ENCODE results near the gene ZFYVE26. TPM values are rescaled to one million over a fixed set of nuclear protein-coding genes. Genes with fewer than 3 reads are reported as not detected.

ZFYVE26 gene
- polyA plus RNA-seq, 2 of the 4 experiments (the other 2 are of a cell fraction) = 4.5 to 11.3 TPM

DNA sequence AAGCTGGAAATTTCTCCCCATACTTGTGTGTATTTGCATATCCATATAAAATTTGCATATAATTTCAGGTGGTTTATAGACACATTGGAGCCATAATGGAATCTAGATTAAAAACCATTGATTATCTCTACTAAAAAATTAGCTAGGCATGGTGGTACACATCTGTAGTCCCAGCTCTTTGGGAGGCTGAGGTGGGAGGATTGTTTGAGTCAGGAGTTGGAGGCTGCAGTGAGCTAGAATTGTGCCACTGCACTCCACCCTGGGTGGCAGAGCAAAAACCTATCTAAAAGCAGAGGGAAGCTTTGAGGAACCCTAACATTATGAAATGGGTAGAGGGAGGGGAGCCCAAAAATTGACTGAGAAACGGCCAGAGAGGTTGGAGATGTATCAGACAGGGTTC, 118.2 kb downstream of the ZFYVE26 start:
- CTCF ChIA-PET = interaction anchor here (0.7 to 2.1 kb wide), 7 partner anchors 9 to 271 kb away, joined by 3 to 9 read pairs (median 3); no protein-coding TSS in a partner anchor
- ATAC-seq (no peak), FAIRE-seq (no peak), DNase-seq (ENCODE audit: low read depth in 1 of 2, low spot score in 1 of 2) (no peak)
- Histone ChIP-seq H3K9me3 (no peaks in the 10 kb centered on the region), H3K27ac (no peak overlapping the region), H3K4me1 (peaks cover 29% of the 10 kb centered on the region), H3K4me3 (no peak overlapping the region), H3K4me2 (no peak overlapping the region)
- 26% methylated on average over 1 of the region's 1 CpG for WGBS (ENCODE audit: missing lambda C conversion rate)
- TF ChIP-seq RFX5 (IDR thresholded peaks at IDR 0.05) (no peak), BHLHE40 (IDR thresholded peaks at IDR 0.05; ENCODE audit: low read depth, low read length) (no peak), NR3C1 (IDR thresholded peaks at IDR 0.05) (no peak), KDM5A (IDR thresholded peaks at IDR 0.05) (no peak), POLR2AphosphoS2 (conservative IDR thresholded peaks at IDR 0.05; ENCODE audit: low read length) (no peak), RARB (CRISPR knock-in tag; IDR thresholded peaks at IDR 0.05) (no peak)
- POLR2A ChIA-PET = no interaction called here

DNA sequence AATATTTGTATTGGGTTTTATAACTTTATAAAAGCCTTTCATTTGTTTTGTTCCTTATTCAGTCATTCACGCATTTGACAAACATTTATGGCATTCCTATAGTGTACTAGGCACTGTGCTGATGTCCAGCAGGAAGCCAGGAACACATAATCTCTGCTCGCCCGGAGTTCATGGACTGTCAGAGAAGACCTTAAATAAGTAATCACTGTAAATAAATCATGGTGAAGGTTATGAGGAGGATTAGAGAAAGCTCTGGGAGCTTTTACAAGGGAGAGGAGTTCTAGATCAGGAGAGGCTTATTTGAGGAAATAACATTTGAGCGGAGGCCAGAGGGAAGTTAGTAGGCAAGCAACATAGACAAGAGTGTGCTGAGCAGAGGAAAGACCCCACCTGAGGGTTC, 119.4 kb downstream of the ZFYVE26 start:
- FAIRE-seq = no peak
- Histone ChIP-seq H3K4me3 (no peak overlapping the region), H3K27ac (no peak overlapping the region), H3K4me2 (no peak overlapping the region), H3K9me3 (no peaks in the 10 kb centered on the region), H3K4me1 (peaks cover 33% of the 10 kb centered on the region)
- ATAC-seq = no peak
- WGBS (ENCODE audit: missing lambda C conversion rate) = 94% methylated on average over 4 of the region's 4 CpGs
- no peak for DNase-seq (ENCODE audit: low read depth in 1 of 2, low spot score in 1 of 2)
- TF ChIP-seq JUNB (IDR thresholded peaks at IDR 0.05) = no peak
- TF ChIP-seq CHD2 (IDR thresholded peaks at IDR 0.05; ENCODE audit: low read length, partially characterized antibody) = no peak
- TF ChIP-seq PHF8 (IDR thresholded peaks at IDR 0.05; ENCODE audit: borderline replicate concordance, low read depth) = no peak
- TF ChIP-seq, protein P1, sequence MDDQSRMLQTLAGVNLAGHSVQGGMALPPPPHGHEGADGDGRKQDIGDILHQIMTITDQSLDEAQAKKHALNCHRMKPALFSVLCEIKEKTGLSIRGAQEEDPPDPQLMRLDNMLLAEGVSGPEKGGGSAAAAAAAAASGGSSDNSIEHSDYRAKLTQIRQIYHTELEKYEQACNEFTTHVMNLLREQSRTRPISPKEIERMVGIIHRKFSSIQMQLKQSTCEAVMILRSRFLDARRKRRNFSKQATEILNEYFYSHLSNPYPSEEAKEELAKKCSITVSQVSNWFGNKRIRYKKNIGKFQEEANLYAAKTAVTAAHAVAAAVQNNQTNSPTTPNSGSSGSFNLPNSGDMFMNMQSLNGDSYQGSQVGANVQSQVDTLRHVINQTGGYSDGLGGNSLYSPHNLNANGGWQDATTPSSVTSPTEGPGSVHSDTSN (IDR thresholded peaks at IDR 0.05) = no peak
- no peak for TF ChIP-seq CBX2 (IDR thresholded peaks at IDR 0.05; ENCODE audit: borderline replicate concordance, low read depth)
- no peak for TF ChIP-seq HOXA7 (CRISPR knock-in tag; IDR thresholded peaks at IDR 0.05)
- no peak for TF ChIP-seq MAZ (IDR thresholded peaks at IDR 0.05; ENCODE audit: borderline replicate concordance, low read depth, low read length)
- TF ChIP-seq, protein P2, sequence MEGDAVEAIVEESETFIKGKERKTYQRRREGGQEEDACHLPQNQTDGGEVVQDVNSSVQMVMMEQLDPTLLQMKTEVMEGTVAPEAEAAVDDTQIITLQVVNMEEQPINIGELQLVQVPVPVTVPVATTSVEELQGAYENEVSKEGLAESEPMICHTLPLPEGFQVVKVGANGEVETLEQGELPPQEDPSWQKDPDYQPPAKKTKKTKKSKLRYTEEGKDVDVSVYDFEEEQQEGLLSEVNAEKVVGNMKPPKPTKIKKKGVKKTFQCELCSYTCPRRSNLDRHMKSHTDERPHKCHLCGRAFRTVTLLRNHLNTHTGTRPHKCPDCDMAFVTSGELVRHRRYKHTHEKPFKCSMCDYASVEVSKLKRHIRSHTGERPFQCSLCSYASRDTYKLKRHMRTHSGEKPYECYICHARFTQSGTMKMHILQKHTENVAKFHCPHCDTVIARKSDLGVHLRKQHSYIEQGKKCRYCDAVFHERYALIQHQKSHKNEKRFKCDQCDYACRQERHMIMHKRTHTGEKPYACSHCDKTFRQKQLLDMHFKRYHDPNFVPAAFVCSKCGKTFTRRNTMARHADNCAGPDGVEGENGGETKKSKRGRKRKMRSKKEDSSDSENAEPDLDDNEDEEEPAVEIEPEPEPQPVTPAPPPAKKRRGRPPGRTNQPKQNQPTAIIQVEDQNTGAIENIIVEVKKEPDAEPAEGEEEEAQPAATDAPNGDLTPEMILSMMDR (IDR thresholded peaks at IDR 0.05) = no peak
- TF ChIP-seq RNF2 (IDR thresholded peaks at IDR 0.05; ENCODE audit: borderline replicate concordance, low read depth) = no peak
- POLR2A ChIA-PET = no interaction called here
- CTCF ChIA-PET = interaction anchor here (1.7 to 2.1 kb wide), 2 partner anchors 10 to 113 kb away, joined by 3 to 9 read pairs; no protein-coding TSS in a partner anchor

Small RNAs within 50 kb of the gene (small RNA-seq; reads per million reads assigned to genes)
- gene AL049779.3 (0 reads per million in 6 experiments), gene RN7SL369P (0 reads per million in 6 experiments)

Other genes starting within 250 kb of the ZFYVE26 start
- 37.2 and 46.2 TPM in 2 replicates for gene PIGH, start 216.3 kb downstream of the ZFYVE26 start, polyA plus RNA-seq (2011; rRNA removed)
- gene PIGH, start 216.3 kb downstream of the ZFYVE26 start, polyA plus RNA-seq (2017; fragmentation: RNase III; extraction: RNeasy Plus Mini Kit Qiagen cat#74134 plus additional on column Dnase treatment) = 19.3 to 21.1 TPM (median 20.1 TPM) in 3 replicates
- gene ARG2, start 196.7 kb downstream of the ZFYVE26 start, polyA plus RNA-seq (2011; rRNA removed) = 2.5 TPM in 2 replicates
- 1.3 to 2.5 TPM (median 1.8 TPM) in 3 replicates for gene ARG2, start 196.7 kb downstream of the ZFYVE26 start, polyA plus RNA-seq (2017; fragmentation: RNase III; extraction: RNeasy Plus Mini Kit Qiagen cat#74134 plus additional on column Dnase treatment)
- gene VTI1B, start 142.0 kb downstream of the ZFYVE26 start, polyA plus RNA-seq (2011; rRNA removed) = 77.2 and 102 TPM in 2 replicates
- gene VTI1B, start 142.0 kb downstream of the ZFYVE26 start, polyA plus RNA-seq (2017; fragmentation: RNase III; extraction: RNeasy Plus Mini Kit Qiagen cat#74134 plus additional on column Dnase treatment) = 77.5 to 89.1 TPM (median 81.9 TPM) in 3 replicates
- gene RDH11, start 120.8 kb downstream of the ZFYVE26 start, polyA plus RNA-seq (2011; rRNA removed) = 132 and 146 TPM in 2 replicates
- gene RDH11, start 120.8 kb downstream of the ZFYVE26 start, polyA plus RNA-seq (2017; fragmentation: RNase III; extraction: RNeasy Plus Mini Kit Qiagen cat#74134 plus additional on column Dnase treatment) = 62.1 to 85.7 TPM (median 83.8 TPM) in 3 replicates
- gene RDH12, start 114.7 kb downstream of the ZFYVE26 start, polyA plus RNA-seq (2011; rRNA removed) = 0.12 and 0.20 TPM in 2 replicates
- gene RDH12, start 114.7 kb downstream of the ZFYVE26 start, polyA plus RNA-seq (2017; fragmentation: RNase III; extraction: RNeasy Plus Mini Kit Qiagen cat#74134 plus additional on column Dnase treatment) = 0.05 to 0.14 TPM (median 0.09 TPM) in 3 replicates
- 10.8 and 12.8 TPM in 2 replicates for gene RAD51B, start 3.2 kb upstream of the ZFYVE26 start, polyA plus RNA-seq (2011; rRNA removed)
- gene RAD51B, start 3.2 kb upstream of the ZFYVE26 start, polyA plus RNA-seq (2017; fragmentation: RNase III; extraction: RNeasy Plus Mini Kit Qiagen cat#74134 plus additional on column Dnase treatment) = 6.6 to 8.0 TPM (median 7.2 TPM) in 3 replicates

All from A549 (cell line).